22Rv1 (cell line): ENCODE results near the gene BRD4.

Experiments
- H3K27ac ChIP-seq: fragments of 450-650 bp; 2 replicates; pipeline ENCODE4 v1.5.1; 2017
- CTCF ChIP-seq: fragments of 450-650 bp; IDR thresholded peaks from 2 replicates; pipeline ENCODE4 v1.5.1; 2017; ENCODE audit warnings: mild to moderate bottlenecking
- ZFX ChIP-seq: fragments of 450-650 bp; IDR thresholded peaks from 2 replicates; pipeline ENCODE4 v1.6.1; 2017; ENCODE audit warnings: antibody characterized with exemption, borderline replicate concordance

Gene BRD4

GRCh38 chr19:15243236-15243957 lies 88.9 kb downstream of the BRD4 start:
- TF ChIP-seq ZFX: no peak
- no peak for TF ChIP-seq CTCF
- H3K27ac ChIP-seq: no peak overlapping the region

- no peak for TF ChIP-seq CTCF
- no peak for TF ChIP-seq ZFX
- no peak overlapping the region for H3K27ac ChIP-seq
These were observed 91.0 kb downstream of the BRD4 start for GRCh38 chr19:15241259-15241910.

- no peak overlapping the region for H3K27ac ChIP-seq
- no peak for TF ChIP-seq ZFX
- TF ChIP-seq CTCF: no peak
These were observed 91.8 kb downstream of the BRD4 start for GRCh38 chr19:15240515-15240914.

GRCh38 chr19:15239337-15239949 lies 92.9 kb downstream of the BRD4 start:
- TF ChIP-seq ZFX: no peak
- TF ChIP-seq CTCF: no peak
- no peak overlapping the region for H3K27ac ChIP-seq

GRCh38 chr19:15238639-15239155 lies 93.6 kb downstream of the BRD4 start:
- no peak overlapping the region for H3K27ac ChIP-seq
- no peak for TF ChIP-seq CTCF
- TF ChIP-seq ZFX: no peak

- H3K27ac ChIP-seq: no peak overlapping the region
- no peak for TF ChIP-seq CTCF
- no peak for TF ChIP-seq ZFX
These were observed 94.3 kb downstream of the BRD4 start for GRCh38 chr19:15237759-15238638.
